ENCODE results near the gene CDIPT.

The CDIPT gene

DNA sequence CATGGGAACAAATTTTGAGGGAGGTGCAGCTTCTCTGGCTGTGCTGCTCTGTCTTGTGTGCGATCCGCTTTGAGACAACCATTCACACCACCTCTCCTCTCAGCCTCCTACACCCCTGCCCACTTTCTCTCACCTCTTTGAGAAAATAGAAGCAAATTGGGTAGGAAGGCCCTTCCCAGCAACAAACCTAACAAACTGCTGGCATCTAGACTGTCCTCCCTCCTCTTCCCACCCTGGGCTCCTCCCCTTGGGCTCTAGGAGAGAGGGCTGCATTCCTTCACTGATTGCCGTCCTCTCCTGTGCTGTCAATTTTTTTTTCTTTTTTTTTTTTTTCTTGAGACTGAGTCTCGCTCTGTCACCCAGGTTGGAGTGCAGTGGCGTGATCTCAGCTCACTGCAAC lies 13.5 kb downstream of the CDIPT start:
- H3K4me3 ChIP-seq (replicated peaks; ENCODE audit: low read depth, low read length) = no peak overlapping the region
- no peak for TF ChIP-seq CTCF (IDR thresholded peaks at IDR 0.05; ENCODE audit: low read length, missing control alignments)
- DNase-seq (ENCODE audit: low read depth) = no peak

- peak; percentile 92 for TF ChIP-seq CTCF (IDR thresholded peaks at IDR 0.05; ENCODE audit: low read length, missing control alignments)
- DNase-seq (ENCODE audit: low read depth) = peak; percentile 77
- no peak overlapping the region for H3K4me3 ChIP-seq (replicated peaks; ENCODE audit: low read depth, low read length)
These were observed 14.4 kb downstream of the CDIPT start for GRCh38 chr16:29848420-29849297.

- H3K4me3 ChIP-seq (replicated peaks; ENCODE audit: low read depth, low read length) = no peak overlapping the region
- TF ChIP-seq CTCF (IDR thresholded peaks at IDR 0.05; ENCODE audit: low read length, missing control alignments) = no peak
- DNase-seq (ENCODE audit: low read depth) = no peak
These were observed 17.4 kb downstream of the CDIPT start for GRCh38 chr16:29845656-29846055.

GRCh38 chr16:29844575-29845331 lies 18.3 kb downstream of the CDIPT start:
- DNase-seq (ENCODE audit: low read depth) = peak; percentile 69
- no peak overlapping the region for H3K4me3 ChIP-seq (replicated peaks; ENCODE audit: low read depth, low read length)
- no peak for TF ChIP-seq CTCF (IDR thresholded peaks at IDR 0.05; ENCODE audit: low read length, missing control alignments)

- no peak for DNase-seq (ENCODE audit: low read depth)
- no peak for TF ChIP-seq CTCF (IDR thresholded peaks at IDR 0.05; ENCODE audit: low read length, missing control alignments)
- H3K4me3 ChIP-seq (replicated peaks; ENCODE audit: low read depth, low read length) = no peak overlapping the region
These were observed 19.1 kb downstream of the CDIPT start for GRCh38 chr16:29843931-29844330.

- TF ChIP-seq CTCF (IDR thresholded peaks at IDR 0.05; ENCODE audit: low read length, missing control alignments) = no peak
- no peak for DNase-seq (ENCODE audit: low read depth)
These were observed 20.2 kb downstream of the CDIPT start for GRCh38 chr16:29842732-29843346.

More at GRCh38 chr16:29842732-29843346, 20.2 kb downstream of the CDIPT start:
- no peak overlapping the region for H3K4me3 ChIP-seq (replicated peaks; ENCODE audit: low read depth, low read length)

All from fibroblast of pulmonary artery (primary cell).